ENCODE measurements around the gene CORO2A. TPM values are rescaled to one million over a fixed set of nuclear protein-coding genes. Genes with fewer than 3 reads are reported as not detected.

CORO2A gene
- total and polyA plus RNA-seq, 2 of the 13 experiments (the other 11 are each of a cell fraction or from before 2014, with no cell fraction given): 14.4 to 15.3 TPM

DNA sequence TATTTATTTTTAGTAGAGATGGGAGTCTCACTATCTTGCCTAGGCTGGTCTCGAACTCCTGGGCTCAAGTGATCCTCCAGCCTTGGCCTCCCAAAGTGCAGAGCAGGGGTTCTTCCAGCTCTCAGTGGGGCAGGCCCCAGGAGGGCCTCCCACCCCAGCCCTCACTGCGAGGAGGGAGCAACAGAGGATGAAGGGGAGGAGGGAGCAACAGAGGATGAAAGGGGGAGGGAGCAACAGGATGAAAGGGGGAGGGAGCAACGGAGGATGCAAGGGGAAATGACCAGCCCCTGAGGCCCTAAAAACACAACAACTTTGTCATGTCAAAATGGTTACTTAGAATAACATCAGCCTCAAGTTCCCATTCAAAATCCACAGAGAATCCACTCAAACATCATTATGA lies 83.4 kb downstream of the CORO2A start:
- H3K27ac ChIP-seq (ENCODE audit: extremely low read length, insufficient read depth, low read length): no peak overlapping the region
- H3K36me3 ChIP-seq (replicated peaks in 1 of 2; ENCODE audit: control insufficient read depth in 1 of 2, insufficient read depth in 2 of 2, low read length in 2 of 2): peaks cover 3 to 40% of the 10 kb centered on the region in 2 experiments; a peak in 4 of 5 replicates
- FAIRE-seq: no peak

More for the DNA sequence above, 83.4 kb downstream of the CORO2A start:
- ATAC-seq (no peak), DNase-seq (ENCODE audit: low spot score) (no peak)
- Histone ChIP-seq H3K79me2 (ENCODE audit: insufficient read depth, low read length) (no peaks in the 10 kb centered on the region), H3K9ac (ENCODE audit: insufficient read depth, low read depth, low read length) (no peak overlapping the region), H3K4me2 (ENCODE audit: low read depth, low read length) (no peak overlapping the region), H4K20me1 (ENCODE audit: insufficient read depth, low read length) (no peaks in the 10 kb centered on the region), H3K4me1 (ENCODE audit: insufficient read depth, low read length) (no peaks in the 10 kb centered on the region), H3K4me3 (replicated peaks in 1 of 3; ENCODE audit: insufficient read depth in 1 of 3, low read depth in 2 of 3, low read length in 3 of 3) (no peak overlapping the region), H3K9me3 (ENCODE audit: low read length) (no peaks in the 10 kb centered on the region), H3K27me3 (ENCODE audit: control insufficient read depth in 1 of 2, insufficient read depth in 2 of 2, low read length in 2 of 2) (no peaks in the 10 kb centered on the region), H2AFZ (ENCODE audit: low read length) (no peak overlapping the region)
- 92% methylated on average over 3 of the region's 3 CpGs for WGBS (ENCODE audit: low lambda C conversion rate)
- in situ Hi-C loops (cut with HindIII; ENCODE audit: extremely low pct_ligation_motif_present, low pct_unique_long_range_greater_than_20kb) (no loop called here), intact Hi-C loops (cut with micrococcal nuclease; ENCODE audit: unreplicated experiment) (no loop called here)
- POLR2A ChIA-PET: interaction anchor here (1.0 kb wide), 1 partner anchor 9 kb away, joined by 5 read pairs; no protein-coding TSS in a partner anchor
- BruUV-seq (replicated peaks): no TSS peak
- CTCF ChIA-PET (ENCODE audit: low intra/inter-chr PET ratio, low total read pairs): no interaction called here
- TF ChIP-seq, protein P1, sequence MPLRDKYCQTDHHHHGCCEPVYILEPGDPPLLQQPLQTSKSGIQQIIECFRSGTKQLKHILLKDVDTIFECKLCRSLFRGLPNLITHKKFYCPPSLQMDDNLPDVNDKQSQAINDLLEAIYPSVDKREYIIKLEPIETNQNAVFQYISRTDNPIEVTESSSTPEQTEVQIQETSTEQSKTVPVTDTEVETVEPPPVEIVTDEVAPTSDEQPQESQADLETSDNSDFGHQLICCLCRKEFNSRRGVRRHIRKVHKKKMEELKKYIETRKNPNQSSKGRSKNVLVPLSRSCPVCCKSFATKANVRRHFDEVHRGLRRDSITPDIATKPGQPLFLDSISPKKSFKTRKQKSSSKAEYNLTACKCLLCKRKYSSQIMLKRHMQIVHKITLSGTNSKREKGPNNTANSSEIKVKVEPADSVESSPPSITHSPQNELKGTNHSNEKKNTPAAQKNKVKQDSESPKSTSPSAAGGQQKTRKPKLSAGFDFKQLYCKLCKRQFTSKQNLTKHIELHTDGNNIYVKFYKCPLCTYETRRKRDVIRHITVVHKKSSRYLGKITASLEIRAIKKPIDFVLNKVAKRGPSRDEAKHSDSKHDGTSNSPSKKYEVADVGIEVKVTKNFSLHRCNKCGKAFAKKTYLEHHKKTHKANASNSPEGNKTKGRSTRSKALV (CRISPR knock-in tag; IDR thresholded peaks at IDR 0.05): no peak
- TF ChIP-seq, protein P2, sequence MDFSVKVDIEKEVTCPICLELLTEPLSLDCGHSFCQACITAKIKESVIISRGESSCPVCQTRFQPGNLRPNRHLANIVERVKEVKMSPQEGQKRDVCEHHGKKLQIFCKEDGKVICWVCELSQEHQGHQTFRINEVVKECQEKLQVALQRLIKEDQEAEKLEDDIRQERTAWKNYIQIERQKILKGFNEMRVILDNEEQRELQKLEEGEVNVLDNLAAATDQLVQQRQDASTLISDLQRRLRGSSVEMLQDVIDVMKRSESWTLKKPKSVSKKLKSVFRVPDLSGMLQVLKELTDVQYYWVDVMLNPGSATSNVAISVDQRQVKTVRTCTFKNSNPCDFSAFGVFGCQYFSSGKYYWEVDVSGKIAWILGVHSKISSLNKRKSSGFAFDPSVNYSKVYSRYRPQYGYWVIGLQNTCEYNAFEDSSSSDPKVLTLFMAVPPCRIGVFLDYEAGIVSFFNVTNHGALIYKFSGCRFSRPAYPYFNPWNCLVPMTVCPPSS (IDR thresholded peaks at IDR 0.05): no peak
- TF ChIP-seq XBP1 (CRISPR knock-in tag; IDR thresholded peaks at IDR 0.05): no peak
- TF ChIP-seq, protein P3, sequence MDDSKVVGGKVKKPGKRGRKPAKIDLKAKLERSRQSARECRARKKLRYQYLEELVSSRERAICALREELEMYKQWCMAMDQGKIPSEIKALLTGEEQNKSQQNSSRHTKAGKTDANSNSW (CRISPR knock-in tag; IDR thresholded peaks at IDR 0.05; ENCODE audit: borderline replicate concordance): no peak
- no peak for TF ChIP-seq EZH2 (conservative IDR thresholded peaks at IDR 0.05; ENCODE audit: low read depth, low read length)
- no peak for TF ChIP-seq CENPX (CRISPR knock-in tag; IDR thresholded peaks at IDR 0.05)
- TF ChIP-seq PAF1 (CRISPR knock-in tag; IDR thresholded peaks at IDR 0.05): no peak
- TF ChIP-seq PRMT3 (CRISPR knock-in tag; IDR thresholded peaks at IDR 0.05; ENCODE audit: borderline replicate concordance, low read depth): no peak
- no peak for TF ChIP-seq ZNF746 (CRISPR knock-in tag; IDR thresholded peaks at IDR 0.05)
- TF ChIP-seq TBL1XR1 (IDR thresholded peaks at IDR 0.05; ENCODE audit: borderline replicate concordance, low read length, partially characterized antibody): no peak

All from HepG2 (cell line).